ENCODE data around the gene HOXD11.

The HOXD11 gene

DNA sequence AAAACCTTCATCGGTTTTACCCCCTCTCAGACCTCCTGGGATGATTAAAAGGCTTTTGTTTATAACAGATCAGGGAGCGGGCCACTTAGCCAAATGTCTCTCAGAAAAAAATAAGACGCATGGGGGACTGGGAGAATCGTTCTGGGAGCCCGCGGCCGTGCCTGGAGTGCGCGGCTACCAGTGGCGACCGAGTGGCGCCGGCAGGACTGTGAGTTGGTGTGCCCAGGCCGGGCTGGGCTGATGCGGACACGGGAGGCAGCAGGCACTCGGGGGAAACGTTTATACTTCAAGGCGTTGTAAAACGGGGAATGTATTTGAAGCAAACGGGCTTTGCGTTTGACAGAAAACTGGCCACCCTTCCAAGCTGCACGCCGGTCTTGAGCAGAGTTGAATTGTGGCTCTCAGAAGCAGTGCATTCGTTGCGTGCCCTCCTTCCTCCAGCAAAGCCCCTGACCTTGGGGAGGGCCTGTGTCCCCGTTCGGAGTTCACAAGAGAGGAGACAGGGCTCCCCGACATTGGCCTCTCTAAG, 4.8 kb downstream of the HOXD11 start:
- no peak for FAIRE-seq
- DNase-seq (ENCODE audit: insufficient read length): no peak
- TF ChIP-seq POLR2A (IDR thresholded peaks at IDR 0.05; ENCODE audit: low read depth, low read length): no peak

- DNase-seq (ENCODE audit: insufficient read length): no peak
- no peak for FAIRE-seq
These were observed 5.6 kb downstream of the HOXD11 start for GRCh38 chr2:176112375-176113302.

DNA sequence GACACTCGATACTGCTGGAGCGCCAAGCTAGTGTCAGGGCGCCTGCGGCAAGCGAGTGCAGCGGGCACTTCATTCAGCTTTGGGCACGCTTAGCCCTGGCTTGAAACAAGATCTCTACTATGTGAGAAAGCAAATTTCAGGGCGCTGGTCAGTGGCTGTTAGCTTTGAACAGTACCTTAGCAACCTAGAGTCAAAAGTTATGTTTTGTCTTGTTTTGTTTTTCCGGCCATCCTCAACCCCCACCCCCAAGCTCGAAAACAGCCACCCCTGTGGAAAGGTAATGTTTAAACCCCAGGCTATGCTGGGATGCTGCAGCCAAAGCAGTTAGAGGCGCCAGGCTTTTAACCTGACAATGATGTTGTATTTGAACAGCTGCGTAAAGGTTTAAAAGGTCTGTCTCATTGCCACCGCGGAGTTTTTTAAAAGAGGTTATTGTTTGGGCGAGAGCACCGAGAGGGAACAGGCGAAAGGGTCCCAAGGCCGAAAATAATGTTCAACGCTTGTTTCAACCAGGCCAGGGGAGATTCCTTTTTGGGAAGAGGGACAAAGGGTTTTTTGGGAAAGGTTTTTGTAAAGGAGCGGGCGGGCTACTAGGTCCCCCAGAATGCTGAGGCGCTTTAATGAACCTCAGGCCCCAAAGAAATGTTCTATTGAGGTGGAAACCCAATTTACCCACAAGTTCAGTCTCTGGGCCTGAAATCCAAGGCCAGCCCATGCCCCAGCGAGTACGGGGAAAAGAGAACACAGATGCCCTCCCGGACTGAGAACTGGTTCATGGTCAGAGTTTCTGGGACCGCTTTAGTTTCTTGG, 7.2 kb downstream of the HOXD11 start:
- TF ChIP-seq POLR2AphosphoS5 (IDR thresholded peaks at IDR 0.05; ENCODE audit: low read depth, low read length) (no peak), POLR2A (IDR thresholded peaks at IDR 0.05; ENCODE audit: low read depth, low read length) (no peak), TAF1 (IDR thresholded peaks at IDR 0.05; ENCODE audit: borderline replicate concordance, low read depth, low read length) (no peak)
- FAIRE-seq (no peak), DNase-seq (ENCODE audit: insufficient read length) (no peak)

More at GRCh38 chr2:176112375-176113302, 5.6 kb downstream of the HOXD11 start:
- TF ChIP-seq POLR2A (IDR thresholded peaks at IDR 0.05; ENCODE audit: low read depth, low read length) (no peak), POLR2AphosphoS5 (IDR thresholded peaks at IDR 0.05; ENCODE audit: low read depth, low read length) (no peak), TAF1 (IDR thresholded peaks at IDR 0.05; ENCODE audit: borderline replicate concordance, low read depth, low read length) (no peak)

DNA sequence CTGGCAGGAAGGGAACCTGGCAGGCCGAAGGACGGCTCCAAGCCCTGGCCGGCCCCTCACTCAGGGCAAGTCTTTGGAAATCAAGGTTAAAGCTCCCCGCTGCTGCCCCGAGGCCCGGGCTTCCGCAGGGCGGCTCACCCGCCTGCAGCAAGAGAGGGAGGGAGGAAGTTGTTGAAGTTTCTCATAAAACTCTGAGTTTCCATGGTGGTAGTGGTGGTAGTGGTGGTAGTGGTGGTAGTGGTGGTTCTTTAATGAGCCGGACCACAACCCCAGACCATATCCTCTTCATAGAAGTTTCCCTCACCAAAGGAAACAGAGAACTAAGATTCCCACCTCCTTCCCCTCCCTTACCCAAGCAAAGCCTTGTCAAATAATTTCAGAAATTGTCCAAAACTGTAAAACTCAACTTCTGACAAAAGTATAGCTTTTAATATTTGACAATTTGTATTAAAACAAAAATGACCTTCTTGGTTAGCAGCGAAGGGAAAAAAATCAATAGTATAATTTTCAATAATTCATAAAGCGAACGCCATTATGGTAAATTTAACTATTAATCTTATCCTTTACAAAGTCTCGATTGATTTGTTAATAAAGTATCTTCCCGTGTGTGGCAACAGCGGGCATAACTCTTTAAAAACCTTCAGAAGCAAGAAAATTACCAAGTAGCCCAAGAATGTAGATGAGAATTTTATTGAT, 8.0 kb downstream of the HOXD11 start:
- FAIRE-seq (no peak), DNase-seq (ENCODE audit: insufficient read length) (no peak)
- no peak for TF ChIP-seq POLR2AphosphoS5 (IDR thresholded peaks at IDR 0.05; ENCODE audit: low read depth, low read length)
- no peak for TF ChIP-seq TAF1 (IDR thresholded peaks at IDR 0.05; ENCODE audit: borderline replicate concordance, low read depth, low read length)
- TF ChIP-seq POLR2A (IDR thresholded peaks at IDR 0.05; ENCODE audit: low read depth, low read length): no peak

GRCh38 chr2:176115883-176116813, 9.1 kb downstream of the HOXD11 start, which contains the start of gene HOXD10:
TSS of gene HOXD10 (plus strand) at chr2:176116778. CDS start at chr2:176116834, 56 bp downstream.
- peak; percentile 14 for FAIRE-seq
- DNase-seq (ENCODE audit: insufficient read length): no peak

DNA sequence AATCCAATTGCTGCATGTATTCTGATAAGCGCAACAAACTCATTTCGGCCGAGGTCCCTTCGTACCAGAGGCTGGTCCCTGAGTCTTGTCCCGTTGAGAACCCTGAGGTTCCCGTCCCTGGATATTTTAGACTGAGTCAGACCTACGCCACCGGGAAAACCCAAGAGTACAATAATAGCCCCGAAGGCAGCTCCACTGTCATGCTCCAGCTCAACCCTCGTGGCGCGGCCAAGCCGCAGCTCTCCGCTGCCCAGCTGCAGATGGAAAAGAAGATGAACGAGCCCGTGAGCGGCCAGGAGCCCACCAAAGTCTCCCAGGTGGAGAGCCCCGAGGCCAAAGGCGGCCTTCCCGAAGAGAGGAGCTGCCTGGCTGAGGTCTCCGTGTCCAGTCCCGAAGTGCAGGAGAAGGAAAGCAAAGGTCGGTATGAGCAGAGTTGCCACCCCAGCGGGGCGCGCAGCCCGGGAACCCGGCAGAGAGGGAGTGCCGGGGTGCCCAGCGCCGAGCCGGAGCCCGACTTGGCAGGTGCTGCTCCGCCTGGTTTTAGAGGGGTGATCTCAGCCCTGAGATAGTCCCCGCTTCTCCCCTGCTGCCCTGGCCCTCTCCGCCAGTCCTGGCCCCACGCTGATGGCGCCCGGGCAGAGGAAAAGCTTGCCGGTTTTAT, 10.2 kb downstream of the HOXD11 start:
- DNase-seq (ENCODE audit: insufficient read length): no peak
- no peak for FAIRE-seq
- TF ChIP-seq TAF1 (IDR thresholded peaks at IDR 0.05; ENCODE audit: borderline replicate concordance, low read depth, low read length) (no peak), POLR2A (IDR thresholded peaks at IDR 0.05; ENCODE audit: low read depth, low read length) (no peak), POLR2AphosphoS5 (IDR thresholded peaks at IDR 0.05; ENCODE audit: low read depth, low read length) (no peak)

More at GRCh38 chr2:176115883-176116813, 9.1 kb downstream of the HOXD11 start, which contains the start of gene HOXD10:
- TF ChIP-seq TAF1 (IDR thresholded peaks at IDR 0.05; ENCODE audit: borderline replicate concordance, low read depth, low read length): no peak
- TF ChIP-seq POLR2A (IDR thresholded peaks at IDR 0.05; ENCODE audit: low read depth, low read length): no peak
- TF ChIP-seq POLR2AphosphoS5 (IDR thresholded peaks at IDR 0.05; ENCODE audit: low read depth, low read length): no peak

- FAIRE-seq (no peak), DNase-seq (ENCODE audit: insufficient read length) (no peak)
- TF ChIP-seq POLR2AphosphoS5 (IDR thresholded peaks at IDR 0.05; ENCODE audit: low read depth, low read length) (no peak), TAF1 (IDR thresholded peaks at IDR 0.05; ENCODE audit: borderline replicate concordance, low read depth, low read length) (no peak), POLR2A (IDR thresholded peaks at IDR 0.05; ENCODE audit: low read depth, low read length) (no peak)
These were observed 10.8 kb downstream of the HOXD11 start for GRCh38 chr2:176117823-176118371.

- DNase-seq (ENCODE audit: insufficient read length) (no peak), FAIRE-seq (peak; percentile 84)
- no peak for TF ChIP-seq TAF1 (IDR thresholded peaks at IDR 0.05; ENCODE audit: borderline replicate concordance, low read depth, low read length)
- no peak for TF ChIP-seq POLR2A (IDR thresholded peaks at IDR 0.05; ENCODE audit: low read depth, low read length)
- no peak for TF ChIP-seq POLR2AphosphoS5 (IDR thresholded peaks at IDR 0.05; ENCODE audit: low read depth, low read length)
These were observed 11.7 kb downstream of the HOXD11 start for GRCh38 chr2:176118601-176119339.

Data from GM12892 (cell line).